Brain microvascular endothelial cell (primary cell): ENCODE measurements around the gene GCNT2.
"Not testable (repeated sequence)": the region's sequence is repeated elsewhere in the genome, so short reads cannot be mapped to it uniquely, and the experiment has no call there.

Source experiments
- DNase-seq: peaks from one replicate; pipeline ENCODE4 v3.0.0-alpha.2; 2020
- H3K27ac ChIP-seq: fragments of 250-450 bp; sonication (Bioruptor Pico); 2 replicates; pipeline ENCODE4 v1.5.1; 2020; ENCODE audit warnings: mild to moderate bottlenecking, moderate library complexity
- H3K27me3 ChIP-seq: fragments of 250-450 bp; sonication (Bioruptor Pico); replicated peaks from 2 replicates; pipeline ENCODE4 v1.5.1; 2020; ENCODE audit warnings: mild to moderate bottlenecking
- H3K36me3 ChIP-seq: fragments of 250-450 bp; sonication (Bioruptor Pico); replicated peaks from 2 replicates; pipeline ENCODE4 v1.5.1; 2020; ENCODE audit warnings: mild to moderate bottlenecking
- H3K4me3 ChIP-seq: 2 replicates; pipeline ENCODE4 v1.5.1; 2011; ENCODE audit warnings: low read depth, mild to moderate bottlenecking, control low read depth, low read length, moderate library complexity
- in situ Hi-C: cut with HindIII; loops from 2 replicates; pipeline ENCODE4 v1.10.0; 2017; ENCODE audit warnings: low sequenced_read_pairs, low pct_ligation_motif_present
- TF ChIP-seq, protein P1 (sequence below): IDR thresholded peaks from 2 replicates; pipeline ENCODE4 v1.5.1; 2011; ENCODE audit warnings: low read depth, mild to moderate bottlenecking, moderate library complexity, low read length, control low read depth, inconsistent platforms; ENCODE audit errors: missing control alignments

GCNT2 gene

DNA sequence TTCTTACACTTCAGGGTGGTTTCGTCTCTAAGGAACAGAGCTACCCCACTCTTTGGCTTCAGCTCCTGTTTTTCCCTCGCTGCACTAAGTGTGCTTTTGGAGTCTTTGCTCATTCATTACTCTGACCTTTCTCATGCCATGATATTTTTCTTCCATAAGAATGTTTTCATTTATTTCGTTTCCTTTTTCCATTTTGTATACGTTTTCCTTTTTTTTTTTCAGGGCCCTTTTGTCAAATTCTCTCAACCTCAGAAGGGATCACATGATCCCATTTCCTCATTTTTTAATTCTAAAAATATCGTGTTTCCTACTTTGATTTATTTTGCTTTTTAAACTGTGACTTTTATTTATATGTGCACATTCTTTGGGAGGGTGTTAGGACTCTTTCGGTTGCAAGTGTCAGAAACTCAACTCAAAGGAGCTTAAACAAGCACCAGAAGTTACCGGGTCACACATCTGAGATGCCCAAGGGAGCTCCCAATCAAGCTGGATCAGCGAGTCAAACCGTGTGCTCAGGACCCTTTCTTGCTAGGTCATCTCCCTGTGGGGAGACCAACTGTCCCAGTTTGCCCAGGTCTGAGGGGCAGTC is 40.6 kb downstream of the GCNT2 start:
- Histone ChIP-seq H3K4me3 (no peak overlapping the region), H3K27me3 (no peaks in the 10 kb centered on the region), H3K36me3 (no peaks in the 10 kb centered on the region), H3K27ac (no peak overlapping the region)
- TF ChIP-seq, protein P1, sequence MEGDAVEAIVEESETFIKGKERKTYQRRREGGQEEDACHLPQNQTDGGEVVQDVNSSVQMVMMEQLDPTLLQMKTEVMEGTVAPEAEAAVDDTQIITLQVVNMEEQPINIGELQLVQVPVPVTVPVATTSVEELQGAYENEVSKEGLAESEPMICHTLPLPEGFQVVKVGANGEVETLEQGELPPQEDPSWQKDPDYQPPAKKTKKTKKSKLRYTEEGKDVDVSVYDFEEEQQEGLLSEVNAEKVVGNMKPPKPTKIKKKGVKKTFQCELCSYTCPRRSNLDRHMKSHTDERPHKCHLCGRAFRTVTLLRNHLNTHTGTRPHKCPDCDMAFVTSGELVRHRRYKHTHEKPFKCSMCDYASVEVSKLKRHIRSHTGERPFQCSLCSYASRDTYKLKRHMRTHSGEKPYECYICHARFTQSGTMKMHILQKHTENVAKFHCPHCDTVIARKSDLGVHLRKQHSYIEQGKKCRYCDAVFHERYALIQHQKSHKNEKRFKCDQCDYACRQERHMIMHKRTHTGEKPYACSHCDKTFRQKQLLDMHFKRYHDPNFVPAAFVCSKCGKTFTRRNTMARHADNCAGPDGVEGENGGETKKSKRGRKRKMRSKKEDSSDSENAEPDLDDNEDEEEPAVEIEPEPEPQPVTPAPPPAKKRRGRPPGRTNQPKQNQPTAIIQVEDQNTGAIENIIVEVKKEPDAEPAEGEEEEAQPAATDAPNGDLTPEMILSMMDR = no peak
- in situ Hi-C loops = no loop called here
- no peak for DNase-seq

- Histone ChIP-seq H3K36me3 (no peaks in the 10 kb centered on the region), H3K27ac (no peak overlapping the region), H3K4me3 (no peak overlapping the region), H3K27me3 (no peaks in the 10 kb centered on the region)
- DNase-seq = no peak
- in situ Hi-C loops = no loop called here
- TF ChIP-seq, protein P1 = no peak
Measured at GRCh38 chr6:10564975-10565673, 44.0 kb downstream of the GCNT2 start.

DNA sequence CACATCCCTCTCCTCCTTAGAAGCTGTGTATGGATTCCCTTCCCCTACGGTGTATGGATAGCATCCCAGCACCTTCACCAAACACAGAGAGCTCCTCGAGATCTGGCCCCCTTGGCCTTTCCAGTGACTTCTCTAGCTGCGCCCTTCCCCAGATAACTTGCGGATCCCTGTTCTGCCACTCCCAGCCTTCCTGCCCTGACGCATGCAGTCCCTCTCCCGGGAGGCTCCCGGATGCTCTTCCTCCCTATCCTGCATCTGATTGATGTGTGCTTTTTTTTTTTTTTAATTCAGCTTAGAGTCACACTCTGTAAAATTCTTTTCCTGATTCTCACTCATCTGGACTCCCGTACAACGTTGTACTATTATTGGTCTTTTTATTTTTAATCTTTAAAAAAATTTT is 44.8 kb downstream of the GCNT2 start:
- H3K27me3 ChIP-seq = no peaks in the 10 kb centered on the region
- H3K36me3 ChIP-seq = no peaks in the 10 kb centered on the region
- no peak overlapping the region for H3K27ac ChIP-seq
- TF ChIP-seq, protein P1 = no peak
- in situ Hi-C loops = no loop called here
- no peak overlapping the region for H3K4me3 ChIP-seq
- no peak for DNase-seq

DNA sequence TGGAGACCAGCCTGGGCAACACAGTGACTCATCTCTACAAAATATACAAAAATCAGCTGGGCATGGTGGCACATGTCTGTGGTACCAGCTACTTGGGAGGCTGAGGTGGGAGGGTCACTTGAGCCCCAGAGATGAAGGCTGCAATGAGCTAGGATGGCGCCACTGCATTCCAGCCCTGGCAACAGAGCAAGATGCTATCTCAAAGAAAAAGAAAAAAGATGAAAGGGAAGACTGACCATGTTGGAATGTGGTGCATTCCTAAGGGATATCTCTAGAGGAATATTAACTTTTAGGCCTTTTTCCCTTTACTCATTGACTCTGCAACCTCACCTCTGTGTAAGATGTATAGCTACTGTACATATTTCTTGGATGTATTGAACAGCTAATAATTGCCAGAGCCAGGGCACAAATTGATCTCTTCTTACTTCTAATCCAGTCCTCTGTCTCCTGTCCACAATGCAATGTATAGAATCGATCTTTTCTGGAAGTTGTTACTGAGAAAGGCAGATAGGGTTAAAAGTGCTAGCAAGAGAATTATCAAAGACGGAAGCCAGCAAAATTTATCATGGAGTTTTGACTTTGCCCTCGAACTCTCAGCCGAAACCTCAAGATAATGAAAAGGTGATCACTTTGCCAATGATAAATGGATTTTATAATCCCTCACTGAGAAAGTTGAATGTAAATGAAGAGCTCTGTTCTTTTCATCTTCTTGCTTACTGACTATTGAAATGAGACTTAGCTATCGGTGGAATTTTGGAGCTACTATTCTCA is 46.3 kb downstream of the GCNT2 start:
- no peak overlapping the region for H3K27ac ChIP-seq
- TF ChIP-seq, protein P1 = no peak
- no peak overlapping the region for H3K4me3 ChIP-seq
- H3K36me3 ChIP-seq = no peaks in the 10 kb centered on the region
- no peak for DNase-seq
- no peaks in the 10 kb centered on the region for H3K27me3 ChIP-seq
- in situ Hi-C loops = no loop called here

DNA sequence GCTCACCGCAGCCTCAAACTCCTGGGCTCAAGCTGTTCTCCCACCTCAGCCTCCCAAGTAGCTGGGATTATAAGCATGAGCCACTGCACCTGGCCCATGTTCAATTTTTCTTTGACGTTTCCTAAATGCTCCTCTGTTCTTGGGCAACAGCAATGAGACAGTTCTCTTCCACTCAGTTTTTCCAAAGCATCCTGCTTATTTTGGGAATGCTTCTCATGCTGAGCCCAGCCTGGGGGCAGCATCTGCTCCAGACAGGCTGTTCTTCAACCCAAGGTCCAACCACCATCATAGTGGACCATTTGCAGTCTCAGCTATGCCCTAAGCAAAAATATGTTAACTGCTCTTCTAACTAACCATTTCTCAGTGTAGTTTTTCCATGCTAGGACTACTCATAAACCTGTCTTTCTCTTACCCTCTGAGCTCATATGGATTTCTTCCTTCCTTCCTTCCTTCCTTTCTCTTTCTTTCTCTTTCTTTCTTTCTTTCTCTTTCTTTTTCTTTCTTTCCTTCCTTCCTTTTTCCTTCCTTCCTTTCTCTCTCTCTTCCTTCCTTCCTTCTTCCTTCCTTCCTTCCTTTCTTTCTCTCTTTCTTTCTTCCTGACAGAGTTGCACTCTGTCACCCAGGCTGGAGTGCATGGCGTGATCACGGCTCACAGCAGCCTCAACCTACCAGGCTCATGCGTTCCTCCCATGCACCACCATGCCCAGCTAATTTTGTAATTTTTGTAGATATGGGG is 48.4 kb downstream of the GCNT2 start:
- no peaks in the 10 kb centered on the region for H3K36me3 ChIP-seq
- no peak for DNase-seq
- H3K4me3 ChIP-seq = no peak overlapping the region
- in situ Hi-C loops = no loop called here
- H3K27ac ChIP-seq = no peak overlapping the region
- TF ChIP-seq, protein P1 = no peak
- no peaks in the 10 kb centered on the region for H3K27me3 ChIP-seq

- not testable (repeated sequence) for H3K27ac ChIP-seq
Measured at GRCh38 chr6:10575519-10575918, 54.4 kb downstream of the GCNT2 start.

More at GRCh38 chr6:10575519-10575918, 54.4 kb downstream of the GCNT2 start:
- in situ Hi-C loops, H3K27me3 ChIP-seq, H3K36me3 ChIP-seq, H3K4me3 ChIP-seq, DNase-seq: not testable (repeated sequence)
